SK-N-SH (cell line): ENCODE results near the gene SLC17A7. TPM values are rescaled to one million over a fixed set of nuclear protein-coding genes. Genes with fewer than 3 reads are reported as not detected.

Experiments used
- CTCF ChIA-PET: fragments of 300-600, 350-600 bp; formaldehyde crosslinking; extraction: SDS; loops from one replicate; lab custom pipeline; 2021; lab: Yijun Ruan, JAX
- POLR2A ChIA-PET: fragments of 350-600 bp; sonication (Branson Sonifier 250); formaldehyde crosslinking; extraction: SDS; loops from one replicate; lab custom pipeline; 2020; ENCODE audit warnings: antibody characterized with exemption, inconsistent platforms; lab: Yijun Ruan, JAX
- DNase-seq: peaks from one replicate; pipeline ENCODE4 v3.0.0; 2012
- H2AFZ ChIP-seq: fragments of 200-600 bp; sonication (generic); 2 replicates; pipeline ENCODE4 v1.8.1; 2016; ENCODE audit warnings: antibody characterized with exemption, mild to moderate bottlenecking, low read depth
- H3F3A ChIP-seq: fragments of 200-600 bp; sonication (generic); replicated peaks from 2 replicates; pipeline ENCODE3; 2016; ENCODE audit warnings: antibody characterized with exemption, mild to moderate bottlenecking; ENCODE audit not compliant: insufficient read depth
- H3K27ac ChIP-seq, 2 experiments: fragments of 200-500 bp in 1 of 2; fragments of 200-600 bp in 1 of 2; sonication (Bioruptor generic) in 1 of 2; sonication (generic), shearing (Covaris generic) in 1 of 2; 2 replicates each; pipeline versions ENCODE4 v1.5.1 to v1.6.1; 2014 to 2016; ENCODE audit warnings: low read depth in 2 of 2, inconsistent platforms in 1 of 2, low read length in 1 of 2, mild to moderate bottlenecking in 1 of 2, mixed read lengths in 1 of 2
- H3K27me3 ChIP-seq: fragments of 200-600 bp; sonication (generic), shearing (Covaris generic); 2 replicates; pipeline ENCODE4 v1.6.1; 2016; ENCODE audit warnings: mixed run types; ENCODE audit not compliant: insufficient read depth
- H3K36me3 ChIP-seq, 2 experiments: fragments of 200-500 bp in 1 of 2; fragments of 200-600 bp in 1 of 2; sonication (Bioruptor generic) in 1 of 2; sonication (generic) in 1 of 2; replicated peaks in 1 of 2; 2 replicates each; pipeline versions ENCODE3 to v1.5.1; 2014 to 2016; ENCODE audit warnings: low read length in 1 of 2, mild to moderate bottlenecking in 1 of 2; ENCODE audit not compliant: insufficient read depth in 2 of 2, control insufficient read depth in 1 of 2
- H3K4me1 ChIP-seq, 2 experiments: fragments of 200-500 bp in 1 of 2; fragments of 200-600 bp in 1 of 2; sonication (Bioruptor generic) in 1 of 2; sonication (generic), shearing (Covaris generic) in 1 of 2; 2 replicates each; pipeline versions ENCODE4 v1.5.1 to v1.6.1; 2014 to 2016; ENCODE audit warnings: low read depth in 1 of 2, low read length in 1 of 2, mixed run types in 1 of 2; ENCODE audit not compliant: insufficient read depth in 2 of 2, control insufficient read depth in 1 of 2
- H3K4me2 ChIP-seq: fragments of 200-600 bp; sonication (generic), shearing (Covaris generic); 2 replicates; pipeline ENCODE4 v1.6.1; 2017; ENCODE audit warnings: mixed run types
- H3K4me3 ChIP-seq, 2 experiments: fragments of 200-500 bp in 1 of 2; fragments of 200-600 bp in 1 of 2; sonication (Bioruptor generic) in 1 of 2; sonication (generic), shearing (Covaris generic) in 1 of 2; 2 replicates each; pipeline versions ENCODE4 v1.5.1 to v1.8.1; 2014 to 2016; ENCODE audit warnings: low read depth in 2 of 2, inconsistent platforms in 1 of 2, low read length in 1 of 2, mild to moderate bottlenecking in 1 of 2, mixed read lengths in 1 of 2, moderate library complexity in 1 of 2
- H3K79me2 ChIP-seq: fragments of 200-600 bp; sonication (generic); 2 replicates; pipeline ENCODE4 v1.8.1; 2017; ENCODE audit warnings: mild to moderate bottlenecking; ENCODE audit not compliant: insufficient read depth
- H3K9ac ChIP-seq: fragments of 200-600 bp; sonication (generic); 2 replicates; pipeline ENCODE4 v1.6.1; 2017; ENCODE audit warnings: mixed run types
- H3K9me2 ChIP-seq: fragments of 200-600 bp; sonication (generic); 2 replicates; pipeline ENCODE4 v1.6.1; 2017; ENCODE audit warnings: mixed run types
- H3K9me3 ChIP-seq: fragments of 200-600 bp; sonication (generic); 2 replicates; pipeline ENCODE4 v1.6.1; 2017; ENCODE audit warnings: mixed run types, mild to moderate bottlenecking, moderate library complexity
- H4K20me1 ChIP-seq: fragments of 200-600 bp; sonication (generic); 2 replicates; pipeline ENCODE4 v1.6.1; 2017; ENCODE audit warnings: mild to moderate bottlenecking, mixed run types; ENCODE audit not compliant: insufficient read depth
- CHD2 ChIP-seq: fragments of 150-350 bp; IDR thresholded peaks from 2 replicates; pipeline ENCODE4 v1.6.1; 2018; ENCODE audit warnings: low read length; ENCODE audit not compliant: partially characterized antibody
- ELF1 ChIP-seq: IDR thresholded peaks from 2 replicates; pipeline ENCODE4 v1.4.0; 2012
- EZH2phosphoT487 ChIP-seq: fragments of 200-600 bp; sonication (generic); IDR thresholded peaks from 2 replicates; pipeline ENCODE4 v1.6.1; 2017; ENCODE audit warnings: low read depth, mixed run types, mild to moderate bottlenecking, antibody characterized with exemption, moderate library complexity, borderline replicate concordance
- FOXM1 ChIP-seq: IDR thresholded peaks from 2 replicates; pipeline ENCODE4 v1.4.0; 2012; ENCODE audit warnings: low read depth, mild to moderate bottlenecking
- IRF3 ChIP-seq: fragments of 150-350 bp; IDR thresholded peaks from 2 replicates; pipeline ENCODE4 v1.6.1; 2016; ENCODE audit warnings: mild to moderate bottlenecking, low read depth, low read length
- MAX ChIP-seq: IDR thresholded peaks from 2 replicates; pipeline ENCODE4 v1.4.0; 2012; ENCODE audit warnings: low read depth
- RAD21 ChIP-seq: IDR thresholded peaks from 2 replicates; pipeline ENCODE4 v1.6.1; 2012; ENCODE audit warnings: mild to moderate bottlenecking, low read length
- RCOR1 ChIP-seq: fragments of 150-350 bp; IDR thresholded peaks from 2 replicates; pipeline ENCODE4 v1.6.1; 2017; ENCODE audit warnings: antibody characterized with exemption, low read length
- SMC3 ChIP-seq: IDR thresholded peaks from 2 replicates; pipeline ENCODE4 v1.6.1; 2012; ENCODE audit warnings: low read depth, low read length, improper control_type of control experiment
- TEAD4 ChIP-seq: IDR thresholded peaks from 2 replicates; pipeline ENCODE4 v1.4.0; 2012; ENCODE audit warnings: mild to moderate bottlenecking, borderline replicate concordance; ENCODE audit not compliant: insufficient read depth
- USF1 ChIP-seq: IDR thresholded peaks from 2 replicates; pipeline ENCODE4 v1.4.0; 2012; ENCODE audit warnings: low read depth, borderline replicate concordance
- WGBS: methylation state at CpG from one replicate; pipeline ENCODE4 v1.1.6; 2017; ENCODE audit warnings: low lambda C conversion rate; 5-methylcytosine and 5-hydroxymethylcytosine counted together
- polyA plus RNA-seq, 3 experiments: library from polyadenylated mRNA; depleted of rRNA; stranded (reverse); fragments of >200 nt; gene quantifications; 2 replicates each; pipeline ENCODE4 v1.2.3, GENCODE V29; 2012

Gene SLC17A7
- polyA plus RNA-seq, 1 of the 3 experiments (the other 2 are of a cell fraction), result 0.59 TPM

- no peak for TF ChIP-seq FOXM1
- no peak for TF ChIP-seq EZH2phosphoT487
- TF ChIP-seq ELF1, result peak; percentile 85
- TF ChIP-seq CHD2, result peak; percentile 88
- no peak for TF ChIP-seq RAD21
- TF ChIP-seq USF1, result peak; percentile 99
- TF ChIP-seq IRF3, result no peak
- TF ChIP-seq SMC3, result no peak
- no peak for TF ChIP-seq RCOR1
- TF ChIP-seq TEAD4, result no peak
Measured at GRCh38 chr19:49487277-49488045, 46.1 kb upstream of the SLC17A7 start, which contains the start of gene RPL13A (continued).

- Histone ChIP-seq H3K9ac (no peak overlapping the region), H3K27me3 (no peaks in the 10 kb centered on the region), H3F3A (peaks cover 36% of the 10 kb centered on the region), H3K9me2 (no peaks in the 10 kb centered on the region), H3K4me1 (peaks cover 0 to 21% of the 10 kb centered on the region in 2 experiments; a peak in 1 of 4 replicates), H3K36me3 (peaks cover 23 to 34% of the 10 kb centered on the region in 2 experiments), H2AFZ (peak overlapping the region; percentile 86), H3K27ac (peak overlapping the region; percentile 31 to 36; a peak in 2 of 4 replicates), H3K4me3 (no peak overlapping the region), H3K9me3 (no peaks in the 10 kb centered on the region), H3K79me2 (peaks cover 38% of the 10 kb centered on the region), H3K4me2 (no peak overlapping the region), H4K20me1 (peaks cover 32% of the 10 kb centered on the region)
- ChIA-PET CTCF (interaction anchor here (1.5 to 3.4 kb wide), 2 partner anchors 60 to 83 kb away, joined by 4 to 12 read pairs; no protein-coding TSS in a partner anchor), POLR2A (no interaction called here)
- TF ChIP-seq USF1 (no peak), MAX (no peak)
- WGBS, result 76% methylated on average over 16 of the region's 23 CpGs
- no peak for DNase-seq
Measured at GRCh38 chr19:49486710-49487276, 45.5 kb upstream of the SLC17A7 start.
